Lower lobe of right lung (tissue), 2 donors: ENCODE results near the gene LINC01488. TPM values are rescaled to one million over a fixed set of nuclear protein-coding genes. Genes with fewer than 3 reads are reported as not detected.
A peak's percentile ranks its signal among the peaks of the same experiment; 100 is the strongest.

ENCODE experiments used
- ATAC-seq, 2 donors: fragments of 200-7000 bp; cut with Tn5 transposase; one replicate each; pipeline ENCODE4 v1.9.1; 2020 to 2022; ENCODE audit warnings: mild to moderate bottlenecking in 2 of 2, moderate library complexity in 2 of 2
- DNase-seq: peaks from one replicate; pipeline ENCODE4 v3.0.0-alpha.2; 2020
- H3K27ac ChIP-seq: fragments of 200-600 bp; one replicate; pipeline ENCODE4 v1.8.0; 2022
- H3K27me3 ChIP-seq: fragments of 200-600 bp; one replicate; pipeline ENCODE4 v1.8.0; 2022; ENCODE audit warnings: low read depth
- H3K36me3 ChIP-seq: fragments of 200-600 bp; one replicate; pipeline ENCODE4 v1.8.0; 2022; ENCODE audit warnings: mild to moderate bottlenecking
- H3K4me1 ChIP-seq: fragments of 200-600 bp; one replicate; pipeline ENCODE4 v1.8.0; 2022
- H3K4me3 ChIP-seq: fragments of 200-600 bp; one replicate; pipeline ENCODE4 v1.8.0; 2022; ENCODE audit warnings: mild to moderate bottlenecking
- H3K9me3 ChIP-seq: fragments of 200-600 bp; one replicate; pipeline ENCODE4 v1.8.0; 2022
- intact Hi-C: fragments of 100-400 bp; cut with DNase I; formaldehyde crosslinking; loops from one replicate; pipeline ENCODE4 v1.11.0; 2022
- total RNA-seq: library from RNA; stranded (reverse); fragmentation: NEBNext Ultra II Directional; extraction: Animal tissue kit (Norgen Biotek cat#: 25700); gene quantifications from one replicate; pipeline ENCODE4 v1.2.1, GENCODE V29; 2021
- TF ChIP-seq, protein P1 (sequence below): fragments of 200-600 bp; IDR thresholded peaks from one replicate; pipeline ENCODE4 v1.8.0; 2022; ENCODE audit warnings: antibody characterized with exemption, mild to moderate bottlenecking
- donor health status: DM: no; HTN: yes; CAD: no; lungs with severe emphysema.

LINC01488 gene
- total RNA-seq, 1 donor from 2014 or later: not detected

DNA sequence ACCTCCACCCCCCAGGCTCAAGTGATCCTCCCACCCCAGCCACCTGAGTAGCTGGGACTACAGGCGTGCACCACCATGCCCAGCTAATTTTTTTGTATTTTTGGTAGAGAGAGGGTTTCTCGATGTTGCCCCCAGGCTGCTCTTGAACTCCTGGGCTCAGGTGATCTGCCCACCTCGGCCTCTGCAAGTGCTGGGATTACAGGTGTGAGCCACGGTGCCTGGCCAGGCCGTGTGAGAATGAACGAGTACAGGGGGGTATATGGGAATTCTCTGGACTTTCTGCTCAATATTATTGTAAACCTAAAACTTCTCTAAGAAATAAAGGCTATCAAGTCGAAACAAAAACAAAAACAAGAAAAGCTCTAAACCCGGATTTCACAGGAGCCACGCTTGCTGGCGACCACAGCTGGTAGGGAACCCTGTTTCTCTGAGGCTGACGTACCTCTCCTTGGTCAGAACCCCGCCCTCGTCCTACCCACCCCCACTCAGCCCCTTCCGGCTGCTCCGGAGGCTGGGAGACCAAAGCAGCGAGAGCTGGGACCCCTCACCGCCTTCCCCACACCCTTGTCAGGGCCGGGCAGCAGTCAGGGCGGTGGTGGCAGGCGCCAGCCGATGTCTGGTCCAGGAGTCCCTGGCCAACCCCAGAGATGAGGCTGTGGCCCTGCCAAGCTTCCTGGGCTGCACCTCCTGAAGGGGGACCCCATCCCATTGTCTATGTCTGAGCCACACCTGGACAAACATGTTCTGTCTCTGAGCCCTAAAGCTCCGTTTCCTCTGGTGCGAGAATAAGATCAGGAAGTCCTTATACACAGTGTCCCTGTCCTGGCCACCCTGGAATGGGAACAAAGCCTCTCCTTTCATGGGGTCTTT, 52.1 kb downstream of the LINC01488 start:
- H3K4me3 ChIP-seq: no peak overlapping the region
- H3K9me3 ChIP-seq: no peaks in the 10 kb centered on the region
- H3K27me3 ChIP-seq: no peaks in the 10 kb centered on the region
- intact Hi-C loops: no loop called here
- no peaks in the 10 kb centered on the region for H3K36me3 ChIP-seq
- H3K27ac ChIP-seq: no peak overlapping the region
- TF ChIP-seq, protein P1, sequence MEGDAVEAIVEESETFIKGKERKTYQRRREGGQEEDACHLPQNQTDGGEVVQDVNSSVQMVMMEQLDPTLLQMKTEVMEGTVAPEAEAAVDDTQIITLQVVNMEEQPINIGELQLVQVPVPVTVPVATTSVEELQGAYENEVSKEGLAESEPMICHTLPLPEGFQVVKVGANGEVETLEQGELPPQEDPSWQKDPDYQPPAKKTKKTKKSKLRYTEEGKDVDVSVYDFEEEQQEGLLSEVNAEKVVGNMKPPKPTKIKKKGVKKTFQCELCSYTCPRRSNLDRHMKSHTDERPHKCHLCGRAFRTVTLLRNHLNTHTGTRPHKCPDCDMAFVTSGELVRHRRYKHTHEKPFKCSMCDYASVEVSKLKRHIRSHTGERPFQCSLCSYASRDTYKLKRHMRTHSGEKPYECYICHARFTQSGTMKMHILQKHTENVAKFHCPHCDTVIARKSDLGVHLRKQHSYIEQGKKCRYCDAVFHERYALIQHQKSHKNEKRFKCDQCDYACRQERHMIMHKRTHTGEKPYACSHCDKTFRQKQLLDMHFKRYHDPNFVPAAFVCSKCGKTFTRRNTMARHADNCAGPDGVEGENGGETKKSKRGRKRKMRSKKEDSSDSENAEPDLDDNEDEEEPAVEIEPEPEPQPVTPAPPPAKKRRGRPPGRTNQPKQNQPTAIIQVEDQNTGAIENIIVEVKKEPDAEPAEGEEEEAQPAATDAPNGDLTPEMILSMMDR: no peak
- H3K4me1 ChIP-seq: peaks cover under 1% of the 10 kb centered on the region
- ATAC-seq (no peak), DNase-seq (peak; percentile 46)

DNA sequence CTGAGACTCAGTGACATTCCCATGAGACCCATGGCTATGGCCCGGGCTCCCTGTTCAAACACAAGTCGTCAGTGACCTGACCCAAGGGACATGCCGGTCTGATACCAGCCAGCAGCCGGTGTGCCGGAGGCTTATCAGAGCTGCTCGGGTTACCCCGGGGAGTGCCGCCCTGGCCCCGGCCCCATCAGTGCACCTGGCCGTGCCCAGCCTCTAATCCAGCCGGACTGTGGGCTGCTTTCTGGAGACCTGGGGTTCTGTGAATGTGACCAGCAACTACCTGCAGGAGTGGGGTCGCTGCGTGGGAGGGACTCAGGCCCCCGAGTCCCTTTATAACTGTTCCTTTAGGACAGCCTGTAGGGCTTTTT, 52.7 kb downstream of the LINC01488 start:
- peak; percentile 38 for DNase-seq
- no peak overlapping the region for H3K27ac ChIP-seq
- H3K4me1 ChIP-seq: peaks cover 7% of the 10 kb centered on the region
- ATAC-seq: no peak
- H3K27me3 ChIP-seq: no peaks in the 10 kb centered on the region
- intact Hi-C loops: no loop called here
- no peaks in the 10 kb centered on the region for H3K36me3 ChIP-seq
- TF ChIP-seq, protein P1: no peak
- no peak overlapping the region for H3K4me3 ChIP-seq
- no peaks in the 10 kb centered on the region for H3K9me3 ChIP-seq

DNA sequence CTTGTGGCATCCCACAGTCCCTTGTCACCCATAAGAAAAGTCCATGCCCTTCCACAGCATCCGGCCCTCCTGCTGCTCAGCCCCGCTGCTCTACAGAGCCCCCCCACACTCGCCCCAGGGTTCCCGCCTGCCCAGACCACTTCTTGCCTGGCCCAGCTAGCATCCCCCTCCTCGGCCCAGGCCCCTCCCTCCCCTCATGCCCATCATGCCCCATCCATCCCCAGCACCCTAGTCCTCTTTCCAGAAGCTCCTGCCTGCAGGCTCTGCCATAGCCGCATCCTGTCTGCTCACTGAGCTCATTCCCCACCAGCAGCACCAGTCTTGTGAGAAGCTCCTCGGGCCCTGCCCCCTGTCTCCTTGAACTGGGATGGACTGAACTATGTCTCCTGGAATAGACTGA, 54.4 kb downstream of the LINC01488 start:
- Histone ChIP-seq H3K9me3 (no peaks in the 10 kb centered on the region), H3K27me3 (no peaks in the 10 kb centered on the region), H3K36me3 (no peaks in the 10 kb centered on the region), H3K4me3 (no peak overlapping the region), H3K27ac (no peak overlapping the region), H3K4me1 (peaks cover 24% of the 10 kb centered on the region)
- DNase-seq (peak; percentile 28), ATAC-seq (no peak)
- TF ChIP-seq, protein P1: no peak
- intact Hi-C loops: no loop called here

- H3K9me3 ChIP-seq: no peaks in the 10 kb centered on the region
- no peak overlapping the region for H3K4me3 ChIP-seq
- H3K27me3 ChIP-seq: no peaks in the 10 kb centered on the region
- DNase-seq (peak; percentile 22), ATAC-seq (no peak)
- no peak overlapping the region for H3K27ac ChIP-seq
- TF ChIP-seq, protein P1: no peak
- H3K4me1 ChIP-seq: peaks cover 29% of the 10 kb centered on the region
- intact Hi-C loops: no loop called here
- no peaks in the 10 kb centered on the region for H3K36me3 ChIP-seq
Observed at GRCh38 chr11:69536406-69536805, 54.9 kb downstream of the LINC01488 start.

DNA sequence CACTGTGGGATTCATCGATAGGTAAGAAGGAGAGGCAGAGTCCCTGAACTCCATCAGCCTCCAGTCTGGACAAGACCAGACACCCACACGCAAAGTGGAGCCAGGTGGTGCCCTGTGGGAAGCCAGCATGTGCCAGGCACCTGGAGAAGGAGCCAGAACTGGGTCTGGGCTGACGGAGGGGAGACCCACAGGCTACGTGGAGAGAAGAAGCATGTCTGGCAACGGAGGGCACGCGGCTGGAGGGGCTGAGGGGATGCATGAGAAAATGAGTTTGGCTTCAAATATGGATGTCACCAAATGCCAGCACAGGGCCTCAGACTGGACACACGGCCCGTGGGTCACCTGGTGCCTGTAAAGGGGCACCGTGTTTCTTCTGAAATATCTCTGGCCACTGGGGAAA, 55.7 kb downstream of the LINC01488 start:
- intact Hi-C loops: no loop called here
- TF ChIP-seq, protein P1: no peak
- Histone ChIP-seq H3K27me3 (no peaks in the 10 kb centered on the region), H3K27ac (no peak overlapping the region), H3K4me1 (peaks cover 35% of the 10 kb centered on the region), H3K4me3 (no peak overlapping the region), H3K9me3 (no peaks in the 10 kb centered on the region), H3K36me3 (no peaks in the 10 kb centered on the region)
- ATAC-seq: no peak
- no peak for DNase-seq
